ENCODE data around the gene CBLN1. TPM values are rescaled to one million over a fixed set of nuclear protein-coding genes. Genes with fewer than 3 reads are reported as not detected.

The CBLN1 gene
- total RNA-seq, 1 donor from 2014 or later = 0.11 TPM

DNA sequence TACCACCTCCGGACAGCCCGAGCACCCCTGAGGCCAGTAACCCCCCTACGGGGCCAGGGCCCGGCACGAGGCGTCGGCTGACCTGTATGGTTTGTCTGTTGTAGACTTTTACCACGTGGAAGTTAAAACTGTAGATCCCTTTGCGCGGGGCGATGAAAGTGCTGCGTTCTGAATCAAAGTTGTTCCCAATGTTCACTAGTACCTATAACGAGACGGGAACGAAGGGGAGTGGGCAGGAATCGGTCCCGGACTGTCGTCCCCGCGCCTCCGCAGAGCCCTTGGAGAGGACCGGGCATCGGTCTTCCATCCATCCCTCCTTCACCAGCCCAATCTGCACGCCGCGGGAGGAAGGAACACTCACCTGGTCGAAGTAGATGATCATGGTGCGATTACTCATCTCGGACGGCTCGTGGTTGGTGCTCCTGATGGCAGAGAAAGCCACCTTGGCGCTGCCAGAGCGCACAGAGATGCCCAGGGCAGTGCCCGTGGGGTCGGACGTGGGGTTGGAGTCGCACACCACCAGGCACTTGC, 732 bp downstream of the CBLN1 start:
- Mint-ChIP-seq H3K4me1 (ENCODE audit: low read depth, unreplicated experiment) (peaks cover 2% of the 10 kb centered on the region), H3K27ac (ENCODE audit: unreplicated experiment) (peak overlapping the region; percentile 12), H3K4me3 (ENCODE audit: unreplicated experiment) (peak overlapping the region; percentile 72), H3K36me3 (ENCODE audit: low read depth, unreplicated experiment) (no peaks in the 10 kb centered on the region), H3K27me3 (ENCODE audit: low read depth, unreplicated experiment) (peaks cover 77% of the 10 kb centered on the region), H3K9me3 (ENCODE audit: unreplicated experiment) (no peaks in the 10 kb centered on the region)
- H3K4me3 ChIP-seq (ENCODE audit: insufficient read depth, low read depth, low read length) = no peak overlapping the region
- DNase-seq (ENCODE audit: low read depth) (no peak), FAIRE-seq (no peak)
- no peak overlapping the region for H2AFZ ChIP-seq (ENCODE audit: low read depth, low read length)
- no peaks in the 10 kb centered on the region for H3K9me3 ChIP-seq (ENCODE audit: insufficient read depth, low read depth, low read length)
- no peak overlapping the region for H3K9ac ChIP-seq (ENCODE audit: low read length)
- H3K36me3 ChIP-seq (ENCODE audit: insufficient read depth, low read length) = no peaks in the 10 kb centered on the region
- no peak overlapping the region for H3K27ac ChIP-seq (ENCODE audit: low read depth, low read length)
- peaks cover 71% of the 10 kb centered on the region for H3K27me3 ChIP-seq (ENCODE audit: insufficient read depth, low read length)
- peaks cover 3% of the 10 kb centered on the region for H3K4me1 ChIP-seq (ENCODE audit: insufficient read depth, low read length)
- H4K20me1 ChIP-seq (ENCODE audit: insufficient read depth, low read length) = no peaks in the 10 kb centered on the region
- H3K79me2 ChIP-seq (ENCODE audit: insufficient read depth, low read length) = no peaks in the 10 kb centered on the region
- TF ChIP-seq EZH2 (IDR thresholded peaks at IDR 0.05; ENCODE audit: insufficient read depth, low read length) = peak; percentile 6
- TF ChIP-seq, protein P1, sequence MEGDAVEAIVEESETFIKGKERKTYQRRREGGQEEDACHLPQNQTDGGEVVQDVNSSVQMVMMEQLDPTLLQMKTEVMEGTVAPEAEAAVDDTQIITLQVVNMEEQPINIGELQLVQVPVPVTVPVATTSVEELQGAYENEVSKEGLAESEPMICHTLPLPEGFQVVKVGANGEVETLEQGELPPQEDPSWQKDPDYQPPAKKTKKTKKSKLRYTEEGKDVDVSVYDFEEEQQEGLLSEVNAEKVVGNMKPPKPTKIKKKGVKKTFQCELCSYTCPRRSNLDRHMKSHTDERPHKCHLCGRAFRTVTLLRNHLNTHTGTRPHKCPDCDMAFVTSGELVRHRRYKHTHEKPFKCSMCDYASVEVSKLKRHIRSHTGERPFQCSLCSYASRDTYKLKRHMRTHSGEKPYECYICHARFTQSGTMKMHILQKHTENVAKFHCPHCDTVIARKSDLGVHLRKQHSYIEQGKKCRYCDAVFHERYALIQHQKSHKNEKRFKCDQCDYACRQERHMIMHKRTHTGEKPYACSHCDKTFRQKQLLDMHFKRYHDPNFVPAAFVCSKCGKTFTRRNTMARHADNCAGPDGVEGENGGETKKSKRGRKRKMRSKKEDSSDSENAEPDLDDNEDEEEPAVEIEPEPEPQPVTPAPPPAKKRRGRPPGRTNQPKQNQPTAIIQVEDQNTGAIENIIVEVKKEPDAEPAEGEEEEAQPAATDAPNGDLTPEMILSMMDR (IDR thresholded peaks at IDR 0.05; ENCODE audit: insufficient read depth, low read depth, low read length) = no peak
- no peak overlapping the region for H3K4me2 ChIP-seq (ENCODE audit: low read length)

DNA sequence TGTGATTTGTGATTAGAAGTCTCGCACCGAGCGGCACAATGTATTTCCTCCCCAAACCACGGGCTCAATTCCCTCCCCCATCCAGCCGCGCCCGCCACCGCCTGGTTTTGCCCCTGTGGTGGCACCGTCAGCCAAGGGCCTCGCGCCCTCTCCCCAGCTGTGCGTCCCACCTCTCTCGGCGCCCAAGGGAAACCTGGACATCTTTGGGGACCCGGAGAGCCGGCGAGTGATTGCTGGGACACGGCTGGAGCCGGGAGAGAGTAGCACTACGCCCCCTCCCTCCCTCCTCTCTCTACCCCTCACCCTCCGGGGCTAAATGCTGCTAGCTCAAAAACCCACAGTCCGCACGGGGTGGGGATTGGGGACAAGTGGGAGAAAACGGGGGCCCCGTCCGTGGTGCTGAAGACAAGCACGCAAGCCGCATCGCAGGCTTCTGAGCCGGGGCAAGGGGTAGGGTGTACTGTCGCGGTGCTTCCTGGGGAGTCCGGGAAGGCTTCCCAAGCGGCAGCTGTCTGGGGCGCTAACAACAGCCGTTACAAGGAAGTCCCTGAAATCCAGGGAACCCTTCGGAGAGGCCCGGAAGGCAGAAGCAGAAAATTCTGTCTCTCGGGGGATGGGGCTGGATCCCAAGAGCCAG, 1.4 kb downstream of the CBLN1 start:
- H3K9me3 Mint-ChIP-seq (ENCODE audit: unreplicated experiment) = no peaks in the 10 kb centered on the region
- Histone ChIP-seq H3K9me3 (ENCODE audit: insufficient read depth, low read depth, low read length) (no peaks in the 10 kb centered on the region), H2AFZ (ENCODE audit: low read depth, low read length) (no peak overlapping the region), H3K4me2 (ENCODE audit: low read length) (no peak overlapping the region), H3K79me2 (ENCODE audit: insufficient read depth, low read length) (no peaks in the 10 kb centered on the region), H3K9ac (ENCODE audit: low read length) (no peak overlapping the region), H3K4me1 (ENCODE audit: insufficient read depth, low read length) (peaks cover 3% of the 10 kb centered on the region), H3K27me3 (ENCODE audit: insufficient read depth, low read length) (peaks cover 71% of the 10 kb centered on the region), H3K36me3 (ENCODE audit: insufficient read depth, low read length) (no peaks in the 10 kb centered on the region), H4K20me1 (ENCODE audit: insufficient read depth, low read length) (no peaks in the 10 kb centered on the region), H3K4me3 (ENCODE audit: insufficient read depth, low read depth, low read length) (no peak overlapping the region), H3K27ac (ENCODE audit: low read depth, low read length) (no peak overlapping the region)
- H3K4me1 Mint-ChIP-seq (ENCODE audit: low read depth, unreplicated experiment) = peaks cover 2% of the 10 kb centered on the region
- H3K36me3 Mint-ChIP-seq (ENCODE audit: low read depth, unreplicated experiment) = no peaks in the 10 kb centered on the region
- DNase-seq (ENCODE audit: low read depth) (no peak), FAIRE-seq (no peak)
- TF ChIP-seq, protein P1 (IDR thresholded peaks at IDR 0.05; ENCODE audit: insufficient read depth, low read depth, low read length) = no peak
- peak; percentile 18 for TF ChIP-seq EZH2 (IDR thresholded peaks at IDR 0.05; ENCODE audit: insufficient read depth, low read length)
- H3K27ac Mint-ChIP-seq (ENCODE audit: unreplicated experiment) = no peak overlapping the region
- H3K4me3 Mint-ChIP-seq (ENCODE audit: unreplicated experiment) = no peak overlapping the region
- peaks cover 80% of the 10 kb centered on the region for H3K27me3 Mint-ChIP-seq (ENCODE audit: low read depth, unreplicated experiment)
